Fibroblast of lung (primary cell): ENCODE data around the gene STIMATE. TPM values are rescaled to one million over a fixed set of nuclear protein-coding genes. Genes with fewer than 3 reads are reported as not detected.

Experiments
- DNase-seq, 2 donors: peaks; one replicate each; pipeline versions ENCODE4 v3.0.0 to v3.0.0-alpha.2; 2010; ENCODE audit warnings: low read depth in 2 of 2
- H2AFZ ChIP-seq: 2 replicates; pipeline ENCODE4 v1.5.1; 2012; ENCODE audit warnings: low read length, control low read depth, inconsistent platforms
- H3K27ac ChIP-seq: 2 replicates; pipeline ENCODE4 v1.5.1; 2011; ENCODE audit warnings: low read length, control low read depth; ENCODE audit not compliant: insufficient read depth
- H3K27me3 ChIP-seq: 2 replicates; pipeline ENCODE4 v1.5.1; 2011; ENCODE audit warnings: mild to moderate bottlenecking, low read length; ENCODE audit not compliant: control insufficient read depth, insufficient read depth
- H3K36me3 ChIP-seq: 2 replicates; pipeline ENCODE4 v1.5.1; 2011; ENCODE audit warnings: low read length; ENCODE audit not compliant: control insufficient read depth, insufficient read depth
- H3K4me1 ChIP-seq: 2 replicates; pipeline ENCODE4 v1.5.1; 2011; ENCODE audit warnings: low read length; ENCODE audit not compliant: control insufficient read depth, insufficient read depth; ENCODE audit errors: extremely low read depth
- H3K4me2 ChIP-seq: 2 replicates; pipeline ENCODE4 v1.5.1; 2011; ENCODE audit warnings: low read length, control low read depth; ENCODE audit not compliant: insufficient read depth; ENCODE audit errors: extremely low read depth
- H3K4me3 ChIP-seq, 4 experiments: fragments of 200-600 bp in 1 of 4; sonication (generic) in 1 of 4; replicated peaks in 1 of 4; 2 replicates each; pipeline ENCODE4 v1.5.1; 2011 to 2016; ENCODE audit warnings: low read length in 4 of 4, low read depth in 3 of 4, mild to moderate bottlenecking in 3 of 4, control low read depth in 2 of 4, inconsistent platforms in 1 of 4, mixed read lengths in 1 of 4; ENCODE audit not compliant: insufficient read depth in 1 of 4; ENCODE audit errors: control extremely low read depth in 1 of 4
- H3K79me2 ChIP-seq: 2 replicates; pipeline ENCODE4 v1.5.1; 2012; ENCODE audit warnings: mild to moderate bottlenecking, low read length, inconsistent platforms; ENCODE audit not compliant: control insufficient read depth, insufficient read depth
- H3K9ac ChIP-seq: 2 replicates; pipeline ENCODE4 v1.5.1; 2011; ENCODE audit warnings: mild to moderate bottlenecking, low read length, control low read depth; ENCODE audit not compliant: insufficient read depth
- H3K9me3 ChIP-seq: 2 replicates; pipeline ENCODE4 v1.5.1; 2012; ENCODE audit warnings: low read depth, low read length; ENCODE audit not compliant: control insufficient read depth, insufficient read depth
- H4K20me1 ChIP-seq: 2 replicates; pipeline ENCODE4 v1.5.1; 2011; ENCODE audit warnings: low read length; ENCODE audit not compliant: control insufficient read depth, insufficient read depth; ENCODE audit errors: extremely low read depth
- CTCF ChIP-seq, 2 donors: IDR thresholded peaks in 1 of 2; conservative IDR thresholded peaks in 1 of 2; 1 replicate in 1 of 2; 2 replicates in 1 of 2; pipeline ENCODE4 v1.5.1; 2011 to 2012; ENCODE audit warnings: low read length in 2 of 2, control low read depth in 1 of 2, inconsistent platforms in 1 of 2, low read depth in 1 of 2, mild to moderate bottlenecking in 1 of 2
- EZH2 ChIP-seq: IDR thresholded peaks from 2 replicates; pipeline ENCODE4 v1.5.1; 2012; ENCODE audit warnings: low read length, control low read depth, mild to moderate bottlenecking; ENCODE audit errors: missing control alignments
- polyA plus RNA-seq, 2 donors: library from polyadenylated mRNA; depleted of rRNA in 1 of 2; stranded (reverse) in 1 of 2; unstranded in 1 of 2; fragments of >200 nt; gene quantifications; 2 replicates each; pipeline ENCODE4 v1.2.1, GENCODE V29; 2011 to 2012; ENCODE audit warnings: missing spikeins in 1 of 2
- total RNA-seq: library from RNA; depleted of rRNA; stranded (reverse); fragments of >200 nt; gene quantifications from 2 replicates; pipeline ENCODE4 v1.2.1, GENCODE V29; 2014

Gene STIMATE
- total and polyA plus RNA-seq, 2 donors (not counting 1 experiment from before 2014, with no cell fraction given) = 11.6 to 13.0 TPM

- TF ChIP-seq CTCF (conservative IDR thresholded peaks at IDR 0.05 in 1 of 2, IDR thresholded peaks at IDR 0.05 in 1 of 2; ENCODE audit: low read depth in 1 of 2, low read length in 2 of 2) = no peak
- no peak for TF ChIP-seq EZH2
- no peaks in the 10 kb centered on the region for H3K27me3 ChIP-seq
Measured at GRCh38 chr3:52865994-52866393, 31.4 kb downstream of the STIMATE start.

GRCh38 chr3:52860424-52860768, 37.0 kb downstream of the STIMATE start:
- Histone ChIP-seq H3K36me3 (no peaks in the 10 kb centered on the region), H3K9ac (no peak overlapping the region), H3K4me1 (no peaks in the 10 kb centered on the region), H4K20me1 (no peaks in the 10 kb centered on the region), H3K79me2 (no peaks in the 10 kb centered on the region), H3K27me3 (no peaks in the 10 kb centered on the region), H3K9me3 (no peaks in the 10 kb centered on the region), H3K4me2 (no peak overlapping the region), H3K4me3 (no peak overlapping the region), H3K27ac (no peak overlapping the region), H2AFZ (no peak overlapping the region)
- TF ChIP-seq CTCF (conservative IDR thresholded peaks at IDR 0.05 in 1 of 2, IDR thresholded peaks at IDR 0.05 in 1 of 2; ENCODE audit: low read depth in 1 of 2, low read length in 2 of 2) = no peak
- no peak for TF ChIP-seq EZH2
- no peak for DNase-seq

More at GRCh38 chr3:52865994-52866393, 31.4 kb downstream of the STIMATE start:
- no peak overlapping the region for H3K4me2 ChIP-seq
- no peaks in the 10 kb centered on the region for H3K79me2 ChIP-seq
- H3K4me1 ChIP-seq = no peaks in the 10 kb centered on the region
- DNase-seq = no peak
- H3K9me3 ChIP-seq = no peaks in the 10 kb centered on the region
- H3K36me3 ChIP-seq = no peaks in the 10 kb centered on the region
- H4K20me1 ChIP-seq = no peaks in the 10 kb centered on the region
- H3K27ac ChIP-seq = no peak overlapping the region
- no peak overlapping the region for H3K9ac ChIP-seq
- H3K4me3 ChIP-seq = no peak overlapping the region
- no peak overlapping the region for H2AFZ ChIP-seq

- H3K9me3 ChIP-seq = no peaks in the 10 kb centered on the region
- H3K27ac ChIP-seq = no peak overlapping the region
- no peak for DNase-seq
- no peak overlapping the region for H2AFZ ChIP-seq
- H3K27me3 ChIP-seq = no peaks in the 10 kb centered on the region
- H3K4me1 ChIP-seq = no peaks in the 10 kb centered on the region
- H3K4me2 ChIP-seq = no peak overlapping the region
- no peak overlapping the region for H3K4me3 ChIP-seq
- H3K36me3 ChIP-seq = no peaks in the 10 kb centered on the region
- no peak for TF ChIP-seq EZH2
- TF ChIP-seq CTCF (conservative IDR thresholded peaks at IDR 0.05 in 1 of 2, IDR thresholded peaks at IDR 0.05 in 1 of 2; ENCODE audit: low read depth in 1 of 2, low read length in 2 of 2) = no peak
- H3K79me2 ChIP-seq = no peaks in the 10 kb centered on the region
- no peak overlapping the region for H3K9ac ChIP-seq
- H4K20me1 ChIP-seq = no peaks in the 10 kb centered on the region
Measured at GRCh38 chr3:52859686-52860423, 37.5 kb downstream of the STIMATE start.
